ENCODE measurements around the gene SMPX.

SMPX gene

DNA sequence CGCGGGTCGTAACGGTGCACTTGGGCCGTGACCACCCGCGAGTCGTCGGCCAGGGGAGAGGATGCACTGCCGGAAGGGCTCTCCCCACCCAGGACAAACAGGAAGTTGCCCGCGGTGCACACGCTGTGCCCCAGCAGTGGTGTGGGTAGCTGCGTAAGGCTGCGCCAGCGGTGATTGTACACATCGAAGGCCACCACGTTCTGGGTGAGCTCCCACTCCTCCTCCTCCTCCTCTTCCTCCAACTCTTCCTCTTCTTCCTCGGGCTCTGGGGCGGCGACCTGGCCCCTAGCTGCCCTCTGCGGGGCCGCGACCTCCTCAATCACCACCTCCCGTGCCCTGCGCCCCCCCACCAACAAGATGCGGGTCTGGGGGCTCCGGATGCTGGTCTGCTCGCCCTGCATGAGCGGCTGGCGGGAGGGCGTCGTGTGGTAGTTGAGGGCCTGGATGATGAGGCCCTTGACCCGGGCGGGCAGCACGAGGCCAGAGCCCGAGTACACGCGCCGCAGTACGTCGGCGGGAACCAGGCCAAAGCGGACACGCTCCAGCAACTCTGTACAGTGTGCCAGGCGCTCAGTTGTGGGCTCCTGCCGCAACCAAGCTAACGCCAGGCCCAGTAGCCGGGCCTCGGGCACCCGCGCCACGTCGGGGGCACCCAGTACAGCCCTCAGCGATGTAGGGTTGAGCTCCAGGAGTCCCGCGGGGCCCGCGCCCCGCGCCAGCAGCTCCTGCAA lies 101.2 kb downstream of the SMPX start:
- DNase-seq = no peak

All from inflammatory macrophage treated with lipopolysaccharide for 4 hours (primary cell).